H1 (cell line): ENCODE measurements around the gene TBC1D4. TPM values are rescaled to one million over a fixed set of nuclear protein-coding genes. Genes with fewer than 3 reads are reported as not detected.

Experiments
- RXRA ChIP-seq: IDR thresholded peaks from 2 replicates; pipeline ENCODE4 v1.6.1; 2011; ENCODE audit warnings: low read depth, mild to moderate bottlenecking, low read length, moderate library complexity; ENCODE audit not compliant: insufficient read depth
- TCF12 ChIP-seq: IDR thresholded peaks from 2 replicates; pipeline ENCODE4 v1.6.1; 2011; ENCODE audit warnings: low read depth, mild to moderate bottlenecking, low read length
- polyA plus RNA-seq, 7 experiments: library from polyadenylated mRNA; depleted of rRNA in 3 of 7; stranded (reverse) in 5 of 7; unstranded in 2 of 7; fragments of >200 nt in 5 of 7; fragments of 200-250 nt in 2 of 7; gene quantifications; 1 replicate in 5 of 7; 2 replicates in 1 of 7; 4 replicates in 1 of 7; pipeline versions ENCODE4 v1.2.1 to v1.2.3, GENCODE V29; 2011 to 2013; ENCODE audit warnings: missing spikeins in 2 of 7, mixed read lengths in 2 of 7
- total RNA-seq: library from RNA; stranded (reverse); fragmentation: NEBNext Ultra II Directional; extraction: Animal tissue kit (Norgen Biotek cat#: 25700); gene quantifications from 2 replicates; pipeline ENCODE4 v1.2.1, GENCODE V29; 2021

The TBC1D4 gene
- total and polyA plus RNA-seq, 2 of the 8 experiments (the other 6 are each of a cell fraction or from before 2014, with no cell fraction given): 16.7 to 39.0 TPM

DNA sequence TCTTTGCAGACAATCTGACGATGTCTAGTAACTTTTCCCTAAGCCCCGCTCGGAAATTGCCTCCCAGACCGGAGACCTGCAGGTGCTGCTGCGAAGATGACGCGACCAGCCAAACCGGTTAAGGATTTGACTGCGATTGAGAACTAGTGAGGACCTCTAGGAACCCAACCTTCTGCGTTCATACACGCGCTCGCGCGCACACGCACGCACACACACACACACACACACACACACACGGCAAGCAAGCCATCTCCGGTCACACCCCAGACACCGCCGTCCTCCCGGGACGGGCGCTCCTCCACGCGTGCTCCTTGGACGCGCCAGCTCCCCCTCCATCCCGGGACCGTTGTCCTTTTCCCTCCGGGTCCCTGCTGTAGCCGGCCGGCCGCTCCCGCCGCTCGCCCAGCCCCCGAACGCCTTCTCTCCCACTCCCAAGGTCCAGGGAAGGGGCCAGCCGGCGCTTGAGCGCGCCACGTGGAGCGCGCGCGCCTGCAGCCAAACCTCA, 1.2 kb downstream of the TBC1D4 start (continued):
- no peak for TF ChIP-seq RXRA
- 0 out of 2 replicates have a peak, but pooled peaks have one; percentile 39 for TF ChIP-seq TCF12
